MM.1S (cell line): ENCODE results near the gene PIK3IP1.

Experiments used
- EZH2 ChIP-seq: fragments of 300-600 bp; sonication (generic); optimal IDR thresholded peaks from 2 replicates; pipeline ENCODE3; 2017; ENCODE audit warnings: low read depth, mild to moderate bottlenecking, antibody characterized with exemption, low read length, mixed read lengths
- EZH2phosphoT487 ChIP-seq: fragments of 300-600 bp; sonication (generic); IDR thresholded peaks from 2 replicates; pipeline ENCODE4 v1.6.1; 2018; ENCODE audit warnings: antibody characterized with exemption, low read length
- TF ChIP-seq, protein P1 (sequence below): fragments of 300-600 bp; sonication (generic); IDR thresholded peaks from 2 replicates; pipeline ENCODE4 v1.5.1; 2016; ENCODE audit warnings: antibody characterized with exemption, low read length, mixed read lengths

DNA sequence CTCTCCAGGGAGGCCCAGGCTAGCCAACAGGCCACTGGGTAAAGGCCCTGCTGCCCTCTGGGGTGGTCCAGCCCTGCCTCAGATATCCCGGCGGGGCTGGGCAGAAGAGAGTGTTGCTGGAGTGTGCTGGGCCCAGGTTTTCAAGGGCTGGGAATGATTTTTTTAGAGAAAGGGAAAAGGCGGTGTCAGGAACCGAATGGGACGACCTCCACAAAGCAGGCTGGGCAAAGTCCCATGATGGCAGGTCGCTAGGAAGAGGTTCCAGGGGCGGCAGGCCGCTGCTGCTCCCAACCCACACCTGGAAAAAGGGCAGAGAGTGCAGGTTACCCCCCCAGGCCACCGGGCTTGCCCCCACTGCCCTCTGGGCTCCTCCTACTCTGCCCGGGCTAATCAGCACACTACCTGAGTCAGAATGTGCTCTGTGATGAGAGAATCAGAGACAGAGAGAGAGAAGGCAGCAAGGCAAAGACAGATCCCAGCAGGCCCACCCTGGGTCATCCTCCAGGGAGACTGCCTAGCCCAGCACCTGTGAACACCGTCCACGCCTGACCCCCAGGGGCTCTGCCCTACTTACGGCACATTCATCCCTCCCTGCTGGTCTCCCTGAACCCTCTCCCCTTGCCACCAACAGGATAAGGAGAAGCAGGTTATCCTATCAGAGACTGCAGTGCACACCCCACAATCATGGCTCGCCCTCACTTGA is 49.2 kb upstream of the PIK3IP1 start:
- TF ChIP-seq, protein P1, sequence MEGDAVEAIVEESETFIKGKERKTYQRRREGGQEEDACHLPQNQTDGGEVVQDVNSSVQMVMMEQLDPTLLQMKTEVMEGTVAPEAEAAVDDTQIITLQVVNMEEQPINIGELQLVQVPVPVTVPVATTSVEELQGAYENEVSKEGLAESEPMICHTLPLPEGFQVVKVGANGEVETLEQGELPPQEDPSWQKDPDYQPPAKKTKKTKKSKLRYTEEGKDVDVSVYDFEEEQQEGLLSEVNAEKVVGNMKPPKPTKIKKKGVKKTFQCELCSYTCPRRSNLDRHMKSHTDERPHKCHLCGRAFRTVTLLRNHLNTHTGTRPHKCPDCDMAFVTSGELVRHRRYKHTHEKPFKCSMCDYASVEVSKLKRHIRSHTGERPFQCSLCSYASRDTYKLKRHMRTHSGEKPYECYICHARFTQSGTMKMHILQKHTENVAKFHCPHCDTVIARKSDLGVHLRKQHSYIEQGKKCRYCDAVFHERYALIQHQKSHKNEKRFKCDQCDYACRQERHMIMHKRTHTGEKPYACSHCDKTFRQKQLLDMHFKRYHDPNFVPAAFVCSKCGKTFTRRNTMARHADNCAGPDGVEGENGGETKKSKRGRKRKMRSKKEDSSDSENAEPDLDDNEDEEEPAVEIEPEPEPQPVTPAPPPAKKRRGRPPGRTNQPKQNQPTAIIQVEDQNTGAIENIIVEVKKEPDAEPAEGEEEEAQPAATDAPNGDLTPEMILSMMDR: no peak
- no peak for TF ChIP-seq EZH2
- TF ChIP-seq EZH2phosphoT487: no peak
